ENCODE measurements around the gene PROK2. TPM values are rescaled to one million over a fixed set of nuclear protein-coding genes. Genes with fewer than 3 reads are reported as not detected.

PROK2 gene
- total and polyA plus RNA-seq, 10 of the 15 experiments (the other 5 are each of a cell fraction or from before 2014, with no cell fraction given) = not detected

- no peak overlapping the region for H3K27ac ChIP-seq (ENCODE audit: control insufficient read depth, insufficient read depth)
- no peaks in the 10 kb centered on the region for H3K9me3 ChIP-seq (replicated peaks; ENCODE audit: control insufficient read depth, insufficient read depth, low read length)
- H3K4me2 ChIP-seq (ENCODE audit: control insufficient read depth, insufficient read depth) = no peak overlapping the region
- H3K27me3 ChIP-seq (replicated peaks in 1 of 2; ENCODE audit: control insufficient read depth in 2 of 2, insufficient read depth in 2 of 2, low read length in 1 of 2) = no peaks in the 10 kb centered on the region
- no peak for FAIRE-seq
- no TSS peak for BruUV-seq (replicated peaks)
- SMC1A ChIA-PET (ENCODE audit: uncharacterized antibody, unreplicated experiment) = no interaction called here
- no peaks in the 10 kb centered on the region for H3K79me2 ChIP-seq (ENCODE audit: control insufficient read depth, insufficient read depth, low read length)
- H4K20me1 ChIP-seq (ENCODE audit: control insufficient read depth, insufficient read depth) = no peaks in the 10 kb centered on the region
- no peak overlapping the region for H3K4me3 ChIP-seq
- H3K9ac ChIP-seq (ENCODE audit: control insufficient read depth, insufficient read depth, low read length) = no peak overlapping the region
- no peak overlapping the region for H2AFZ ChIP-seq (ENCODE audit: control insufficient read depth, low read depth, low read length)
- DNase-seq (ENCODE audit: low read depth, low spot score) = no peak
- 25% methylated on average over 3 of the region's 3 CpGs for WGBS (ENCODE audit: insufficient coverage, insufficient replicate concordance, low lambda C conversion rate, missing lambda C conversion rate)
- TF ChIP-seq CREB1 (IDR thresholded peaks at IDR 0.05; ENCODE audit: low read depth) (no peak), GABPA (IDR thresholded peaks at IDR 0.05; ENCODE audit: low read depth) (no peak)
- POLR2A ChIA-PET = no interaction called here
- ATAC-seq = no peak
- intact Hi-C loops (cut with micrococcal nuclease; ENCODE audit: unreplicated experiment) (no loop called here), in situ Hi-C loops (cut with MboI) (no loop called here)
- H3K36me3 ChIP-seq (ENCODE audit: control insufficient read depth in 2 of 2, insufficient read depth in 2 of 2, low read length in 1 of 2) = no peaks in the 10 kb centered on the region
- CTCF ChIA-PET = interaction anchor here (1.1 kb wide), 1 partner anchor 12 kb away, joined by 4 read pairs; no protein-coding TSS in a partner anchor
- H3K4me1 ChIP-seq (ENCODE audit: control insufficient read depth, insufficient read depth, low read length) = no peaks in the 10 kb centered on the region
- RAD21 ChIA-PET (ENCODE audit: unreplicated experiment) = no interaction called here
Measured at GRCh38 chr3:71821116-71821515, 36.2 kb upstream of the PROK2 start.

GRCh38 chr3:71817262-71817661, 32.3 kb upstream of the PROK2 start:
- no peak for DNase-seq (ENCODE audit: low read depth, low spot score)
- H3K27ac ChIP-seq (ENCODE audit: control insufficient read depth, insufficient read depth) = no peak overlapping the region
- ChIA-PET RAD21 (ENCODE audit: unreplicated experiment) (no interaction called here), SMC1A (ENCODE audit: uncharacterized antibody, unreplicated experiment) (no interaction called here), POLR2A (no interaction called here), CTCF (interaction anchor here (1.0 kb wide), 1 partner anchor 137 kb away, joined by 3 read pairs; no protein-coding TSS in a partner anchor)
- H3K9me3 ChIP-seq (replicated peaks; ENCODE audit: control insufficient read depth, insufficient read depth, low read length) = no peaks in the 10 kb centered on the region
- H4K20me1 ChIP-seq (ENCODE audit: control insufficient read depth, insufficient read depth) = no peaks in the 10 kb centered on the region
- H2AFZ ChIP-seq (ENCODE audit: control insufficient read depth, low read depth, low read length) = no peak overlapping the region
- ATAC-seq = no peak
- in situ Hi-C loops (cut with MboI) (no loop called here), intact Hi-C loops (cut with micrococcal nuclease; ENCODE audit: unreplicated experiment) (no loop called here)
- no TSS peak for BruUV-seq (replicated peaks)
- 38% methylated on average over 6 of the region's 6 CpGs for WGBS (ENCODE audit: insufficient coverage, insufficient replicate concordance, low lambda C conversion rate, missing lambda C conversion rate)
- no peaks in the 10 kb centered on the region for H3K27me3 ChIP-seq (replicated peaks in 1 of 2; ENCODE audit: control insufficient read depth in 2 of 2, insufficient read depth in 2 of 2, low read length in 1 of 2)
- no peaks in the 10 kb centered on the region for H3K79me2 ChIP-seq (ENCODE audit: control insufficient read depth, insufficient read depth, low read length)
- no peak overlapping the region for H3K4me3 ChIP-seq
- H3K4me2 ChIP-seq (ENCODE audit: control insufficient read depth, insufficient read depth) = no peak overlapping the region
- FAIRE-seq = no peak
- H3K9ac ChIP-seq (ENCODE audit: control insufficient read depth, insufficient read depth, low read length) = no peak overlapping the region
- H3K4me1 ChIP-seq (ENCODE audit: control insufficient read depth, insufficient read depth, low read length) = no peaks in the 10 kb centered on the region
- no peaks in the 10 kb centered on the region for H3K36me3 ChIP-seq (ENCODE audit: control insufficient read depth in 2 of 2, insufficient read depth in 2 of 2, low read length in 1 of 2)
- no peak for TF ChIP-seq GATAD2B (conservative IDR thresholded peaks at IDR 0.05; ENCODE audit: low read depth)
- TF ChIP-seq CREM (IDR thresholded peaks at IDR 0.05; ENCODE audit: low read depth) = no peak
- no peak for TF ChIP-seq MEF2A (IDR thresholded peaks at IDR 0.05; ENCODE audit: insufficient read depth, low read depth, low read length)
- TF ChIP-seq E2F8 (IDR thresholded peaks at IDR 0.05; ENCODE audit: low read depth, partially characterized antibody) = no peak
- no peak for TF ChIP-seq CUX1 (IDR thresholded peaks at IDR 0.05; ENCODE audit: insufficient replicate concordance, low read depth, low read length)
